HPDE6-E6E7 (cell line): Measurements from ENCODE around the gene APP.
"Not testable (repeated sequence)": the region's sequence is repeated elsewhere in the genome, so short reads cannot be mapped to it uniquely, and the experiment has no call there.

ENCODE experiments used
- DNase-seq: peaks from one replicate; pipeline ENCODE4 v3.0.0; 2011; ENCODE audit warnings: missing footprints; ENCODE audit errors: extremely low spot score

The APP gene

GRCh38 chr21:25939396-25939761 is 231.2 kb downstream of the APP start:
- no peak for DNase-seq

DNA sequence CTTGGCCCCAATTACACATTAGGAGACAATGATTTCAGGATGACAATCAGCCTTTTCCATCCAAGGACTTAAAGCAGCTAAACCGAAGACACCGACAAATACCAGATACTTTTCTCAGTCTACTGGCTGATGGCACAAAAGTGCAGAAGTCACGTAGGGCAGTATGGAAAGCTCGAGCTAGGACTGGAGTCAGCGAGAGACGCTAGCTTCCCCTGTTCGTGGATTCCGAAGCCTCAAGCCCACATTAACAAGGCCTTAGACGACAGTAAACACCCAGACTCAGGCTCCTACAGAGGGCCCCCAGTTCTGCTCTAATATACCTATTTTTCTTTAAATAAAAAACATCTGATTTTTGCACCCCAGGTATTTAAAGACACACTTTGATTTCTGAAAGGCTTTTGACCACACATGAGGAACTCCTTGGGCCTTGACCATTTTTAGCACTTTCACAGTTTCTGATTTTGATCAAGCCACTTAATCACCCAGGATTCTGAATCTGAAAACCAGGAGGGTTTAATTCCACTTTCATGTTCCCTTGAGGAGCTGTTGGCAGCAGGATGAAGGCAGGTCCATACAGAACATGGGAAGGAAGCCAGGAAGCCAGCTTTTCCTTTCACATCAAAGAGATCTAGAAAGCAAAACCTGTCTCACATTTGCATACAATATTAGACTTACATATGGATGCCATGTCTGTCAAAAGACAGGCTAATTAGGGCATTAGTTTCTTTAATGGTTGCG is 231.7 kb downstream of the APP start:
- DNase-seq, result no peak

DNA sequence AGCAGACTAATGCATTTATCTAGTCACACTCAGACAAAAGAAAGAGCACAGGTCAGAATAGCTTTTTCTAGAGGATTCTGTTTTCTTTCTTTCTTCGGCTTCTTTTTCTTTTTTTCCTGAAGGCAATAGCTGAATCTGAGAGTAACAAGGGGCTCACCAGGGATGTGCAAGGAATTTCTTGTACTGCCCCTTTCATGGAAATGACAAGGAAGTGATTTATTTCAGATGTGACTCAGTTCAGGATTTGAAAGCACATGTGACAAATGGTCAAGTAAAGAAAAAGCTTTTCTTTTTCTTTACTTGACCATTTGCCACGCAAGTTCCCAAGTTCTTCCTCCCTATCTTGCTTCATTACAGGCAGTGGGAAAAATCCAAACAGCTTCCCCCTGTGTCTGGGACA is 233.8 kb downstream of the APP start:
- DNase-seq, result no peak

GRCh38 chr21:25934771-25935224 is 235.8 kb downstream of the APP start:
- peak; percentile 81 for DNase-seq

GRCh38 chr21:25934130-25934529 is 236.4 kb downstream of the APP start:
- no peak for DNase-seq

- DNase-seq, result no peak
Measured at GRCh38 chr21:25931765-25932164, 238.8 kb downstream of the APP start.

- DNase-seq, result no peak
Measured at GRCh38 chr21:25929856-25930520, 240.6 kb downstream of the APP start.

DNA sequence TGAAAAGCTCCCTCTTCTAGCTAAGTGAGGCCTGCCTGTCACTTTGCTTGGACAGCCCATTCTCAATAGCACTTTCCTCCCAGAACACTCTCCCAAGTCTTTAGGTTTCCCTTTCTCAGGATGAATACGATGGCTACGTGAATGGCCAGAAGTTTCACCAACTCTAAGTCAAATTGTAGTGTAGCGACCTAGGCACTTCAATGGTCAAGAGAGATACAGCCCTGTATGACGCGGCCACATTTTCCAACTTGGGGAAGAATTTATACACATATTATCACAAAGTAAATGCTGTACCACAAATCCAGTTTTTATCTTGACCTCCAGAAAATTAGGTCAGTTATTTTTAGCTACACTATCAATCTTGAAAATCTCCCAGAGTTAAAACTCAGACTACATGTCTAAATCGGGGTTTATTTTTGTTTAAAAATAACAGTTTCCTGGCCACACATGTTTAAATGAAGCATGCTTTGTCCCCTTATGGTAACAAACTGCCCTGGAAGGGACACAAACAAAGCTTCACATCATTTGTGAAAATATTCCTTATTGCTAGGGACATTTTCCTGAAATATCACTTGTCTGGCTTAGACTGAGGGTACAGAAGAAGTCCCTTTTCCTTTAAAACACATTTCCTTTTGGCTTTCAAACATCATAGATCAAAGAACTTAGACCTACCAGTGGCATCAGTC is 243.2 kb downstream of the APP start:
- DNase-seq, result no peak

DNA sequence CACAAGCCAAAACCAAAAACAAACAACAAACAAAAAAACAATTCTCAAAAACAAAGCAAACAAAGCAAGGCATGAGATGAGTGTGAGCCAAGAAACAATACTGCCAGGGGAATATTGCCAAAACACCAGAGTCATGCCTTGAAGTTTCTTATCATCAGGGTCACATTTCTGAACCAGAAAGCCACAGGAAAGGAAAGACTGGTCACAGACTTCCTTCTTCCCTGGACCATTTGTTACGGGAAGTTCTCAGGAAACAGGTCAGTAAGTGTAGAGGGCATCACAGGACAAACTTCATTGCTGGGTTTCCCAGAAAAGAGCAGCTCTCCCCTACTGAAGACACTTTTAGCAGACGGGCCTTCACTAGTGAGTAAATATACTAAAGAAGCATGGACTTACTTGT is 244.6 kb downstream of the APP start:
- no peak for DNase-seq

DNA sequence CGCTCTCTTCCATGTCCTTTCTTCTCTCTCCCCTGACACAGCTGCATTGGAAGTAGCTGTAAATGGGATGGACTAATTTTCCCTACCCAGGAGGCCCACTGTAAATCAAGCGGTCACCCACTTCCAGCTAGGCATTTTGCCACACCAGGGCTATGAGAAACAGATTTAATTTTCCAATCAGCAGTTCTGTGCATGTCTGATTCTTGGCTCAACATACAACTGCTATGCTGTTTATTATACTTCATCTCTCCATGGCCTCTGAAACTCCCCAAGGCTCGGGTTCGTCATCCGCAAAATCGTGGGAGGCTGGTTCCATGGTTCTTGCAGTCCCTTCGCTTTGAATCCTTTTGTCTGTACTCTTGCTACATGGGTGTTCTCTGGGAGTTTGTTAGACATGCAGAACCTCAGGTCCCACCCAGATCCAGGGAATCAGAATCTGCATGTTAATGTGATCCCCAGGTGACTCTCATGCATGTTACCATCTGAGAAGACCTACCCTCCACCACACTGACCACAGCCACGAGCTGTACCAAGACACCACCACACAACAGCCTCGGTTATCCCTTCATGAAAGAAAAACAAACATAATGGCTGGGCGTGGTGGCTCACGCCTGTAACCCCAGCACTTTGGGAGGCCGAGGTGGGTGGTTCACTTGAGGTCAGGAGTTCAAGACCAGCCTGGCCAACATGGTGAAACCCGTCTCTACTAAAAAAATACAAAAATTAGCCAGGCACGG is 245.3 kb downstream of the APP start:
- DNase-seq, result no peak

GRCh38 chr21:25918152-25918551 is 252.4 kb downstream of the APP start:
- DNase-seq, result not testable (repeated sequence)

- DNase-seq, result no peak
Measured at GRCh38 chr21:25916226-25916625, 254.3 kb downstream of the APP start.

GRCh38 chr21:25913479-25913878 is 257.1 kb downstream of the APP start:
- no peak for DNase-seq

- DNase-seq, result no peak
Measured at GRCh38 chr21:25912402-25912746, 258.2 kb downstream of the APP start.

GRCh38 chr21:25911730-25912401 is 258.7 kb downstream of the APP start:
- no peak for DNase-seq

DNA sequence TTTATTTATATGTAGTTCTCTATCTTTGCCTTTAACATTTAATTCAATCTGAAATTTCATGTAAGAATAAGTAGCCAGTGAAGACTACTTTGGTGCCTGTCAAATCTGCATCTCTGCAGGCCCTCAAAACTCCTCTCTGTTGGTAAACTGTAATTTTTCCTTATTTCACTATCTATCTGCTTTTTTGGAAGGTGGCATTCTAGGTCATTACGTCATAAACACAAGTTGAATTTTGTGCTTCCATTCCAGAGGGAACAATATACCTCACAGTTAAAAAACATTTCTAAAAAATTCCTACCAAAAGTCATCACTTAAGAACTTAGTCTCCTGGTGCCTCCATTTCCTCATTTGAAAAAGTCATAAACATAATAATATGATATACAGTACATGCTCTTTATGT is 259.8 kb downstream of the APP start:
- no peak for DNase-seq

- no peak for DNase-seq
Measured at GRCh38 chr21:25909341-25909740, 261.2 kb downstream of the APP start.

DNA sequence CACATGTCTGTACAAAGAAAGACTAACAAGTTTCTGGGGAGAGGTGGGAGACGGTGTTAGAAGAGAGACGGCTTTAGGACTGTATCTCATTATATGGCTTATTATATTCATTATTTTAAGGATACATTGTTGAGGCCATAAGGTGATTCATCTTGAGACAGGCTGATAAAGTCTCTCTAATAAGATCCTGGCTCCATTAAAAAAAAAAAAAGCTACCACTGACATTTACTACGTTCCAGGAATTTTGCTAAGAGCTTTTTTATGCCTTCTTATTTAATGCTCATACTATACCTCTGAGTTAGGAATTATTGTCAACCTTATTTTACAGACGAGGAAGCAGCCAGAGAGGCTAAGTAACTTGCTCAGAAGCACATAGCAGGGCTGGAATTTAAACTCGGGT is 262.1 kb downstream of the APP start:
- no peak for DNase-seq

- no peak for DNase-seq
Measured at GRCh38 chr21:25907573-25908275, 262.8 kb downstream of the APP start.

- no peak for DNase-seq
Measured at GRCh38 chr21:25906587-25906986, 264.0 kb downstream of the APP start.

- DNase-seq, result no peak
Measured at GRCh38 chr21:25905126-25905525, 265.4 kb downstream of the APP start.
